ENCODE data around the gene PRTFDC1.
A peak's percentile ranks its signal among the peaks of the same experiment; 100 is the strongest.
"Not testable (repeated sequence)": the region's sequence is repeated elsewhere in the genome, so short reads cannot be mapped to it uniquely, and the experiment has no call there.

Gene PRTFDC1

GRCh38 chr10:24857031-24857725 lies 95.2 kb downstream of the PRTFDC1 start:
- no peak for DNase-seq (ENCODE audit: low read depth)
- no peak overlapping the region for H3K4me3 ChIP-seq (ENCODE audit: low read depth, low read length)

- DNase-seq (ENCODE audit: low read depth) = no peak
- H3K4me3 ChIP-seq (ENCODE audit: low read depth, low read length) = no peak overlapping the region
Measured at GRCh38 chr10:24854256-24854655, 98.2 kb downstream of the PRTFDC1 start.

- no peak for DNase-seq (ENCODE audit: low read depth)
- H3K4me3 ChIP-seq (ENCODE audit: low read depth, low read length) = no peak overlapping the region
Measured at GRCh38 chr10:24853661-24854060, 98.7 kb downstream of the PRTFDC1 start.

- no peak overlapping the region for H3K4me3 ChIP-seq (ENCODE audit: low read depth, low read length)
- DNase-seq (ENCODE audit: low read depth) = no peak
Measured at GRCh38 chr10:24851629-24852028, 100.8 kb downstream of the PRTFDC1 start.

GRCh38 chr10:24850727-24851296 lies 101.6 kb downstream of the PRTFDC1 start:
- no peak for DNase-seq (ENCODE audit: low read depth)
- H3K4me3 ChIP-seq (ENCODE audit: low read depth, low read length) = no peak overlapping the region

GRCh38 chr10:24849501-24850299 lies 102.7 kb downstream of the PRTFDC1 start:
- H3K4me3 ChIP-seq (ENCODE audit: low read depth, low read length) = no peak overlapping the region

GRCh38 chr10:24849051-24849450 lies 103.4 kb downstream of the PRTFDC1 start:
- no peak overlapping the region for H3K4me3 ChIP-seq (ENCODE audit: low read depth, low read length)
- no peak for DNase-seq (ENCODE audit: low read depth)

More at GRCh38 chr10:24849501-24850299, 102.7 kb downstream of the PRTFDC1 start:
- no peak for DNase-seq (ENCODE audit: low read depth)

GRCh38 chr10:24848195-24848594 lies 104.2 kb downstream of the PRTFDC1 start:
- no peak for DNase-seq (ENCODE audit: low read depth)
- no peak overlapping the region for H3K4me3 ChIP-seq (ENCODE audit: low read depth, low read length)

- H3K4me3 ChIP-seq (ENCODE audit: low read depth, low read length) = no peak overlapping the region
- DNase-seq (ENCODE audit: low read depth) = no peak
Measured at GRCh38 chr10:24847112-24848070, 105.0 kb downstream of the PRTFDC1 start.

GRCh38 chr10:24844742-24845141 lies 107.7 kb downstream of the PRTFDC1 start:
- H3K4me3 ChIP-seq (ENCODE audit: low read depth, low read length) = no peak overlapping the region
- DNase-seq (ENCODE audit: low read depth) = no peak

GRCh38 chr10:24843256-24843655 lies 109.2 kb downstream of the PRTFDC1 start:
- no peak overlapping the region for H3K4me3 ChIP-seq (ENCODE audit: low read depth, low read length)
- DNase-seq (ENCODE audit: low read depth) = no peak

GRCh38 chr10:24842856-24843255 lies 109.5 kb downstream of the PRTFDC1 start:
- DNase-seq (ENCODE audit: low read depth) = no peak

GRCh38 chr10:24841530-24841929 lies 110.9 kb downstream of the PRTFDC1 start:
- no peak for DNase-seq (ENCODE audit: low read depth)
- no peak overlapping the region for H3K4me3 ChIP-seq (ENCODE audit: low read depth, low read length)

More at GRCh38 chr10:24842856-24843255, 109.5 kb downstream of the PRTFDC1 start:
- H3K4me3 ChIP-seq (ENCODE audit: low read depth, low read length) = no peak overlapping the region

- H3K4me3 ChIP-seq (ENCODE audit: low read depth, low read length) = no peak overlapping the region
- no peak for DNase-seq (ENCODE audit: low read depth)
Measured at GRCh38 chr10:24840784-24841183, 111.6 kb downstream of the PRTFDC1 start.

- not testable (repeated sequence) for DNase-seq (ENCODE audit: low read depth); H3K4me3 ChIP-seq (ENCODE audit: low read depth, low read length)
Measured at GRCh38 chr10:24837781-24838180, 114.6 kb downstream of the PRTFDC1 start.

GRCh38 chr10:24834869-24835268 lies 117.5 kb downstream of the PRTFDC1 start:
- H3K4me3 ChIP-seq (ENCODE audit: low read depth, low read length) = no peak overlapping the region
- DNase-seq (ENCODE audit: low read depth) = no peak

- peak; percentile 55 for DNase-seq (ENCODE audit: low read depth)
- H3K4me3 ChIP-seq (ENCODE audit: low read depth, low read length) = no peak overlapping the region
Measured at GRCh38 chr10:24826009-24826408, 126.4 kb downstream of the PRTFDC1 start.

- no peak overlapping the region for H3K4me3 ChIP-seq (ENCODE audit: low read depth, low read length)
- peak; percentile 7 for DNase-seq (ENCODE audit: low read depth)
Measured at GRCh38 chr10:24825551-24825950, 126.9 kb downstream of the PRTFDC1 start.

- no peak overlapping the region for H3K4me3 ChIP-seq (ENCODE audit: low read depth, low read length)
- DNase-seq (ENCODE audit: low read depth) = no peak
Measured at GRCh38 chr10:24824536-24824935, 127.9 kb downstream of the PRTFDC1 start.

Measured in skeletal muscle cell (primary cell).